Right cardiac atrium (tissue), 5 donors: ENCODE measurements around the gene KRTAP13-4. TPM values are rescaled to one million over a fixed set of nuclear protein-coding genes. Genes with fewer than 3 reads are reported as not detected.

Experiments used
- ATAC-seq, 2 donors: fragments of 200-7000 bp; cut with Tn5 transposase; one replicate each; pipeline versions ENCODE4 v1.8.0 to v1.9.1; 2020; ENCODE audit warnings: moderate library complexity in 2 of 2, mild to moderate bottlenecking in 1 of 2
- DNase-seq, 3 donors: peaks; one replicate each; pipeline ENCODE4 v3.0.0-alpha.2; 2020
- H3K27ac ChIP-seq: one replicate; pipeline ENCODE4 v1.5.1; 2013; ENCODE audit warnings: mild to moderate bottlenecking, low read length, control low read depth, moderate library complexity
- H3K27me3 ChIP-seq: one replicate; pipeline ENCODE4 v1.6.1; 2013; ENCODE audit not compliant: control insufficient read depth, insufficient read depth
- H3K4me1 ChIP-seq: one replicate; pipeline ENCODE4 v1.6.1; 2013; ENCODE audit warnings: low read length; ENCODE audit not compliant: control insufficient read depth, insufficient read depth
- H3K4me3 ChIP-seq: one replicate; pipeline ENCODE4 v1.5.1; 2013; ENCODE audit warnings: low read length, control low read depth
- H3K9me3 ChIP-seq: one replicate; pipeline ENCODE4 v1.6.1; 2013; ENCODE audit warnings: low read length; ENCODE audit not compliant: control insufficient read depth
- WGBS: extraction: QIAGEN DNeasy Blood & Tissue Kit; methylation state at CpG from one replicate; pipeline ENCODE4 v1.1.7; 2013; 5-methylcytosine and 5-hydroxymethylcytosine counted together
- intact Hi-C, 4 donors: fragments of 100-400 bp; cut with DNase I; formaldehyde crosslinking; loops; one replicate each; pipeline versions ENCODE4 v1.11.0 to v1.14.0; 2022 to 2023
- polyA plus RNA-seq: library from polyadenylated mRNA; stranded (reverse); fragments of 200-250 nt; gene quantifications from one replicate; pipeline ENCODE4 v1.2.3, GENCODE V29; 2013
- total RNA-seq, 4 donors: library from RNA; stranded (reverse); fragmentation: NEBNext Ultra II Directional; extraction: Animal tissue kit (Norgen Biotek cat#: 25700); gene quantifications; one replicate each; pipeline ENCODE4 v1.2.1, GENCODE V29; 2021
- donor health status: healthy with polysubstance abuse.
- donor health status: DM: no; HTN: yes; CAD: no.
- donor health status: DM: no; HTN: no; CAD: no.
- donor health status: DM: no; HTN: yes; CAD: no; lungs with severe emphysema.
- donor health status: DM: yes; HTN: yes; CAD: no.

Gene KRTAP13-4
- total and polyA plus RNA-seq, 5 donors, result not detected

- Histone ChIP-seq H3K27ac (no peak within 1 kb of the TSS), H3K27me3 (no peaks in the 10 kb centered on the region), H3K4me3 (no peak within 1 kb of the TSS), H3K9me3 (no peaks in the 10 kb centered on the region), H3K4me1 (no peaks in the 10 kb centered on the region)
- DNase-seq (no peak), ATAC-seq (no peak)
- WGBS, result 94% methylated on average over 5 of the region's 5 CpGs
- intact Hi-C loops, result loop anchor here in 3 of 4 donors (5.0 to 10.0 kb wide), 4 partner anchors 95 to 645 kb away; partner anchors contain the start of genes KRTAP23-1 (in 1 of the 3) and KRTAP27-1 (in 1 of the 3)
These were observed 10.0 kb downstream of the KRTAP13-4 start, which contains the start of gene KRTAP15-1 for GRCh38 chr21:30439975-30440374. Gene KRTAP15-1, plus strand, starts transcription at chr21:30440275. Its CDS starts 53 bp downstream, at chr21:30440328.

GRCh38 chr21:30443226-30443625, 13.2 kb downstream of the KRTAP13-4 start:
- no peak overlapping the region for H3K27ac ChIP-seq
- H3K27me3 ChIP-seq, result no peaks in the 10 kb centered on the region
- DNase-seq (no peak), ATAC-seq (no peak)
- no peaks in the 10 kb centered on the region for H3K9me3 ChIP-seq
- no peaks in the 10 kb centered on the region for H3K4me1 ChIP-seq
- intact Hi-C loops, result loop anchor here in 2 of 4 donors (5.0 to 10.0 kb wide), 2 partner anchors 289 to 642 kb away; no protein-coding TSS in a partner anchor
- H3K4me3 ChIP-seq, result no peak overlapping the region

- Histone ChIP-seq H3K27me3 (no peaks in the 10 kb centered on the region), H3K4me3 (no peak overlapping the region), H3K9me3 (no peaks in the 10 kb centered on the region), H3K4me1 (no peaks in the 10 kb centered on the region), H3K27ac (no peak overlapping the region)
- DNase-seq (no peak), ATAC-seq (peak; percentile 44 to 65)
- WGBS, result 48% methylated on average over 1 of the region's 1 CpG
- intact Hi-C loops, result loop anchor here in 3 of 4 donors (2.0 to 10.0 kb wide), 3 partner anchors 288 to 641 kb away; no protein-coding TSS in a partner anchor
These were observed 14.2 kb downstream of the KRTAP13-4 start for GRCh38 chr21:30444204-30444603.

- H3K27me3 ChIP-seq, result no peaks in the 10 kb centered on the region
- H3K9me3 ChIP-seq, result no peaks in the 10 kb centered on the region
- 50% methylated on average over 4 of the region's 4 CpGs for WGBS
- intact Hi-C loops, result loop anchor here in 1 of 4 donors (5.0 to 10.0 kb wide), 2 partner anchors 285 to 638 kb away; no protein-coding TSS in a partner anchor
- no peaks in the 10 kb centered on the region for H3K4me1 ChIP-seq
- no peak overlapping the region for H3K27ac ChIP-seq
- no peak overlapping the region for H3K4me3 ChIP-seq
- ATAC-seq (no peak), DNase-seq (no peak)
These were observed 17.0 kb downstream of the KRTAP13-4 start for GRCh38 chr21:30447056-30447455.

- no peaks in the 10 kb centered on the region for H3K9me3 ChIP-seq
- H3K27me3 ChIP-seq, result no peaks in the 10 kb centered on the region
- DNase-seq, result no peak
- H3K4me3 ChIP-seq, result no peak overlapping the region
- no peak for ATAC-seq
- WGBS, result 84% methylated on average over 3 of the region's 3 CpGs
- H3K27ac ChIP-seq, result no peak overlapping the region
- H3K4me1 ChIP-seq, result no peaks in the 10 kb centered on the region
- intact Hi-C loops, result loop anchor here in 1 of 4 donors (5.0 to 10.0 kb wide), 2 partner anchors 284 to 636 kb away; no protein-coding TSS in a partner anchor
These were observed 18.5 kb downstream of the KRTAP13-4 start for GRCh38 chr21:30448514-30448913.

- intact Hi-C loops, result no loop called here
- WGBS, result 56% methylated on average over 3 of the region's 3 CpGs
- no peak overlapping the region for H3K4me3 ChIP-seq
- H3K4me1 ChIP-seq, result no peaks in the 10 kb centered on the region
- no peaks in the 10 kb centered on the region for H3K27me3 ChIP-seq
- ATAC-seq (no peak), DNase-seq (no peak)
- H3K27ac ChIP-seq, result no peak overlapping the region
- no peaks in the 10 kb centered on the region for H3K9me3 ChIP-seq
These were observed 33.7 kb downstream of the KRTAP13-4 start for GRCh38 chr21:30463713-30464112.

GRCh38 chr21:30468900-30469714, 39.1 kb downstream of the KRTAP13-4 start:
- H3K9me3 ChIP-seq, result no peaks in the 10 kb centered on the region
- intact Hi-C loops, result no loop called here
- no peak overlapping the region for H3K27ac ChIP-seq
- no peak overlapping the region for H3K4me3 ChIP-seq
- ATAC-seq (no peak), DNase-seq (no peak)
- WGBS, result 75% methylated on average over 6 of the region's 6 CpGs
- H3K27me3 ChIP-seq, result no peaks in the 10 kb centered on the region
- H3K4me1 ChIP-seq, result no peaks in the 10 kb centered on the region

GRCh38 chr21:30478004-30478403, 48.0 kb downstream of the KRTAP13-4 start:
- no peak for ATAC-seq
- H3K4me1 ChIP-seq, result no peaks in the 10 kb centered on the region
- H3K9me3 ChIP-seq, result no peaks in the 10 kb centered on the region
- intact Hi-C loops, result no loop called here
- DNase-seq, result no peak
- H3K4me3 ChIP-seq, result no peak overlapping the region
- WGBS, result 26% methylated on average over 3 of the region's 3 CpGs
- H3K27me3 ChIP-seq, result no peaks in the 10 kb centered on the region
- H3K27ac ChIP-seq, result no peak overlapping the region

GRCh38 chr21:30479259-30479658, 49.2 kb downstream of the KRTAP13-4 start:
- Histone ChIP-seq H3K27ac (peak overlapping the region; percentile 42), H3K4me1 (no peaks in the 10 kb centered on the region), H3K27me3 (no peaks in the 10 kb centered on the region), H3K4me3 (no peak overlapping the region), H3K9me3 (no peaks in the 10 kb centered on the region)
- ATAC-seq (peak in 1 of 2 donors; percentile 62), DNase-seq (no peak)
- intact Hi-C loops, result no loop called here
- WGBS, result 34% methylated on average over 4 of the region's 4 CpGs

GRCh38 chr21:30480145-30480544, 50.1 kb downstream of the KRTAP13-4 start, which contains the start of gene KRTAP19-1:
Gene KRTAP19-1, minus strand, starts transcription at chr21:30480367. Its CDS starts 50 bp downstream, at chr21:30480317.
- DNase-seq, result no peak

More at GRCh38 chr21:30480145-30480544, 50.1 kb downstream of the KRTAP13-4 start, which contains the start of gene KRTAP19-1:
- Histone ChIP-seq H3K9me3 (no peaks in the 10 kb centered on the region), H3K27me3 (no peaks in the 10 kb centered on the region), H3K4me3 (no peak within 1 kb of the TSS), H3K4me1 (no peaks in the 10 kb centered on the region), H3K27ac (peak within 1 kb of the TSS; percentile 42)
- ATAC-seq, result no peak
- WGBS, result 86% methylated on average over 7 of the region's 7 CpGs
- intact Hi-C loops, result no loop called here
